HEK293T (cell line): ENCODE measurements around the gene KIF25.

Experiments
- CTCF ChIA-PET: fragments of 350-600 bp; formaldehyde crosslinking; extraction: SDS; loops from one replicate; lab custom pipeline; 2021; ENCODE audit warnings: antibody characterized with exemption, inconsistent platforms; lab: Yijun Ruan, JAX
- POLR2A ChIA-PET: fragments of 350-600 bp; formaldehyde crosslinking; extraction: SDS; loops from one replicate; lab custom pipeline; 2020; ENCODE audit warnings: antibody characterized with exemption, inconsistent platforms; lab: Yijun Ruan, JAX
- DNase-seq: peaks from one replicate; pipeline ENCODE4 v3.0.0; 2012; ENCODE audit warnings: mixed read lengths; ENCODE audit errors: extremely low spot score
- ARNT ChIP-seq: fragments of 450-650 bp; IDR thresholded peaks from 2 replicates; pipeline ENCODE4 v1.6.1; 2017; ENCODE audit warnings: mild to moderate bottlenecking
- BHLHE40 ChIP-seq: fragments of 450-650 bp; IDR thresholded peaks from 2 replicates; pipeline ENCODE4 v1.6.1; 2016; ENCODE audit warnings: mild to moderate bottlenecking, moderate library complexity, borderline replicate concordance
- CTBP1 ChIP-seq: fragments of 450-650 bp; IDR thresholded peaks from 2 replicates; pipeline ENCODE4 v1.6.1; 2016; ENCODE audit warnings: borderline replicate concordance
- ELF4 ChIP-seq: fragments of 450-650 bp; IDR thresholded peaks from 2 replicates; pipeline ENCODE4 v1.6.1; 2017; ENCODE audit warnings: antibody characterized with exemption
- FOXA1 ChIP-seq: fragments of 450-650 bp; IDR thresholded peaks from 2 replicates; pipeline ENCODE4 v1.6.1; 2016; ENCODE audit warnings: mild to moderate bottlenecking
- FOXK2 ChIP-seq: fragments of 450-650 bp; IDR thresholded peaks from 2 replicates; pipeline ENCODE4 v1.6.1; 2016; ENCODE audit warnings: mild to moderate bottlenecking
- FOXM1 ChIP-seq: fragments of 450-650 bp; IDR thresholded peaks from 2 replicates; pipeline ENCODE4 v1.6.1; 2017; ENCODE audit warnings: mild to moderate bottlenecking, borderline replicate concordance
- HDGF ChIP-seq: fragments of 450-650 bp; IDR thresholded peaks from 2 replicates; pipeline ENCODE4 v1.6.1; 2017; ENCODE audit warnings: antibody characterized with exemption, borderline replicate concordance
- L3MBTL2 ChIP-seq: fragments of 450-650 bp; conservative IDR thresholded peaks from 2 replicates; pipeline ENCODE4 v1.6.1; 2016; ENCODE audit warnings: mild to moderate bottlenecking
- LEF1 ChIP-seq: fragments of 450-650 bp; IDR thresholded peaks from 2 replicates; pipeline ENCODE4 v1.6.1; 2017; ENCODE audit warnings: mild to moderate bottlenecking, borderline replicate concordance
- NFRKB ChIP-seq: fragments of 450-650 bp; IDR thresholded peaks from 2 replicates; pipeline ENCODE4 v1.6.1; 2016; ENCODE audit warnings: mild to moderate bottlenecking, moderate library complexity
- PKNOX1 ChIP-seq: fragments of 450-650 bp; IDR thresholded peaks from 2 replicates; pipeline ENCODE4 v1.6.1; 2016
- SP1 ChIP-seq: fragments of 450-650 bp; IDR thresholded peaks from 2 replicates; pipeline ENCODE4 v1.6.1; 2017
- SUZ12 ChIP-seq: fragments of 450-650 bp; IDR thresholded peaks from 2 replicates; pipeline ENCODE4 v1.6.1; 2016; ENCODE audit warnings: mild to moderate bottlenecking
- TARDBP ChIP-seq: fragments of 450-650 bp; IDR thresholded peaks from 2 replicates; pipeline ENCODE4 v1.6.1; 2016
- ZNF384 ChIP-seq: fragments of 450-650 bp; IDR thresholded peaks from 2 replicates; pipeline ENCODE4 v1.6.1; 2016

Gene KIF25

DNA sequence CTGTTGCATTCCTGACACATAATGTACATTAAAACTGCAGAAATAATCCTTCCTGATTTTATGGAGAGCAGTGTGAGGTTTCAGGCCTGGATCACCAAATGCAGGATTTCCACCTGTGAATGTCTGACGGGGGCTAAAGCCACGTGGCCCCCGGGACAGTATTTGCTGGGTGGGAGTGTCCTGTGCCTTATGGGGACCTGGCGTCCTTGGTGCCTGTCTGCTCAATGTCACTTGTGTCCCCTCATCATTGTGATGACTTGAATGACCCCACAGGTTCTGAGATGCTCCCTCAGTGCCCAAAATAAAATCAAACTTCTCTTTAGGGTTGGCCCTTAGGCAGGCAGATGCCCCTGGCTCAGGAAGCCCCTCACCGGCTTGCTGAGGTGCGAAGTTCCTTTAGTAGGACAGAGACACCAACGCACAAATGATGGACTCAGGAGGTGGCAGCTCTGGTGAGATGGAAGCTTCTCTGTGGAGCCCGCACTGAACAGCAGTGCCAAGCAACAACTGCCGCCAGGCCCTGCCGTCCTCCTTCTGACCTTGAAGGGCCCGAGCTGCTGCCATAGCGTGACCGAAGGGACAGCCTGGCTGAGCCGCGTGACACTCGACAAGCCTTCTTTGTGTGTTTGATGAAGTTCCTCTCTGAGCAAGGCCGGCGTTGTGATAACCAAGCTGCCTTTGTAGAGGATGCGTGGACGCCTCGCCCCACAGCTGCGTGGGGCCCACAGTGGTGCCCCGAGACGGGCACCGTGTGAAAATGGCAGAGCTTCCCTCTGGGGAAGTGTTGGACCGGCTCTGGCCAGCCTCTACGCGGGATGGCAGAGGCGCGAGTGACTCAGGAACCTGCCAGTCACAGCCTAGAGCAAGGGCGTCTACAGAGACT, 50.6 kb downstream of the KIF25 start:
- CTCF ChIA-PET = interaction anchor here (0.9 kb wide), 1 partner anchor 24 kb away, joined by 3 read pairs; no protein-coding TSS in a partner anchor
- POLR2A ChIA-PET = no interaction called here
- TF ChIP-seq ZNF384 = no peak
- TF ChIP-seq ELF4 = no peak
- no peak for TF ChIP-seq ARNT
- TF ChIP-seq HDGF = no peak
- TF ChIP-seq LEF1 = no peak
- DNase-seq = no peak

GRCh38 chr6:168048724-168049025, 51.2 kb downstream of the KIF25 start:
- no peak for TF ChIP-seq SP1
- TF ChIP-seq TARDBP = no peak
- TF ChIP-seq PKNOX1 = no peak
- TF ChIP-seq ARNT = no peak
- no peak for TF ChIP-seq LEF1
- no peak for TF ChIP-seq SUZ12
- no peak for TF ChIP-seq HDGF
- no peak for TF ChIP-seq FOXK2
- no peak for TF ChIP-seq NFRKB
- ChIA-PET POLR2A (no interaction called here), CTCF (interaction anchor here (0.9 kb wide), 1 partner anchor 23 kb away, joined by 3 read pairs; no protein-coding TSS in a partner anchor)
- no peak for DNase-seq

DNA sequence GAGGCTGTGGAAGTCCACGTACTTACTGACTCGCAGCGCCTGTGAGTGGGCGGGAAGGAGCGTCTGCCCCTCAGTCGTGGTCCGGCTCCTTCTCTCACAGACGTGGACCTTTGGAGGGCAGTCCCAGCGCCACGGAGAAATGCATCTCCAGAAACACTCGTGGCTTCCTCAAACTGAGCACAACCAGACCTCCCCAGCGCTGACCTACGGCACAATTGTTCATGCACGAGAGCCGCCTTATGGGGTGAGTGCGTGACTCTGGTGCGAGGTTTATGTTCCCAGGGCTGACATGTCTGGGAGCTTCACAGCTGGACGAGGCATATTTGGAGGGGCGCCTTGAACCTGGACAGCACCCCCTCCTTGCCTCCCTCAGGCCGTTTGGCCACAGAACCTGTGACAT, 51.8 kb downstream of the KIF25 start:
- ChIA-PET CTCF (no interaction called here), POLR2A (no interaction called here)
- no peak for TF ChIP-seq BHLHE40
- no peak for TF ChIP-seq SUZ12
- TF ChIP-seq CTBP1 = no peak
- TF ChIP-seq PKNOX1 = no peak
- no peak for TF ChIP-seq L3MBTL2
- no peak for TF ChIP-seq SP1
- TF ChIP-seq TARDBP = no peak
- no peak for TF ChIP-seq LEF1
- TF ChIP-seq HDGF = no peak
- TF ChIP-seq ZNF384 = no peak
- TF ChIP-seq FOXM1 = no peak
- no peak for TF ChIP-seq NFRKB
- no peak for TF ChIP-seq ARNT
- TF ChIP-seq FOXK2 = no peak
- no peak for TF ChIP-seq ELF4
- TF ChIP-seq FOXA1 = no peak
- no peak for DNase-seq

DNA sequence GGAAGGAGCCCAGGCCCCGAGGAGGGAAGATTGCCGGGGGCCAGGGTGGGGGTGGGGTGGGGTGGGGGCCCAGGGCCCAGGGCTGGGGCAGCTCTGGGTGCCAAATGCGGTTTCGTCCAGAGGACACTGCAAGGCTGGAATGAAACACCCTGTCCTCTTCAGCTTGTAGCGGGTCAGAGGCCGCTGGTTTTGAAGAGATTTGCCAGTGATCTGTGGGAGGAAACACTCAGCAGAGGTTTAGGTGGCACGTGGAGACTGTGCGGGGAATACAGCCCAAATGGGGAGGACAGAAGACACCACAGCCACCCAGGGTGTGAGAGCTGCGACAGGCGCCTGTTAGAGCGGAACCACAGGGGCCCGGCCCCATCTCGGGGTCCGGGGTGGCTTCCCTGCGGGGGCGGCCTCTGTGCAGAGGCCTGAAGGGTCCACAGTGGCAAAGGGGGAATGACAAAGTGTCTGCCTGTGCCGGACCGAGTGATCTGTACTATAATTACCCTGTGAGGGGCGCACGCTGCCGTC, 52.3 kb downstream of the KIF25 start:
- DNase-seq = no peak
- CTCF ChIA-PET = no interaction called here
- POLR2A ChIA-PET = no interaction called here
- TF ChIP-seq FOXM1 (no peak), PKNOX1 (no peak), LEF1 (no peak), FOXA1 (no peak), ARNT (no peak), FOXK2 (no peak), HDGF (no peak), CTBP1 (no peak), ZNF384 (no peak), NFRKB (no peak), SP1 (no peak), BHLHE40 (no peak), ELF4 (no peak)

GRCh38 chr6:168050225-168050880, 52.9 kb downstream of the KIF25 start:
- POLR2A ChIA-PET = no interaction called here
- CTCF ChIA-PET = interaction anchor here (0.6 kb wide), 1 partner anchor 10 kb away, joined by 3 read pairs; no protein-coding TSS in a partner anchor
- no peak for DNase-seq
- TF ChIP-seq ARNT (no peak), FOXK2 (no peak), PKNOX1 (no peak), FOXA1 (no peak), NFRKB (no peak), SP1 (no peak), SUZ12 (no peak), BHLHE40 (no peak), L3MBTL2 (no peak), CTBP1 (no peak), TARDBP (no peak)
